HEK293 (cell line): ENCODE measurements around the gene C4orf50.

Experiments used
- CTCF ChIA-PET: fragments of 350-600 bp; formaldehyde crosslinking; extraction: SDS; loops from one replicate; lab custom pipeline; 2021; ENCODE audit warnings: antibody characterized with exemption; lab: Yijun Ruan, JAX
- POLR2A ChIA-PET: fragments of 300-600 bp; formaldehyde crosslinking; extraction: SDS; loops from one replicate; lab custom pipeline; 2020; ENCODE audit warnings: antibody characterized with exemption, inconsistent platforms; lab: Yijun Ruan, JAX
- H3K27ac ChIP-seq: fragments of 200-500 bp; sonication (Bioruptor generic); 2 replicates; pipeline ENCODE4 v1.5.1; 2014; ENCODE audit warnings: low read depth, low read length, control low read depth, inconsistent platforms; ENCODE audit errors: extremely low read depth
- H3K36me3 ChIP-seq, 2 experiments: fragments of 200-500 bp in 1 of 2; sonication (Bioruptor generic) in 1 of 2; 1 replicate in 1 of 2; 2 replicates in 1 of 2; pipeline ENCODE4 v1.5.1; 2014 to 2017; ENCODE audit warnings: inconsistent platforms in 2 of 2, low read length in 2 of 2; ENCODE audit not compliant: control insufficient read depth in 2 of 2, insufficient read depth in 1 of 2
- H3K4me1 ChIP-seq: fragments of 200-500 bp; sonication (Bioruptor generic); 2 replicates; pipeline ENCODE4 v1.5.1; 2014; ENCODE audit warnings: mild to moderate bottlenecking, low read length, inconsistent platforms; ENCODE audit not compliant: control insufficient read depth, insufficient read depth
- H3K4me3 ChIP-seq: 2 replicates; pipeline ENCODE4 v1.5.1; 2011; ENCODE audit warnings: low read depth, mild to moderate bottlenecking, control low read depth, low read length, moderate library complexity
- H3K9me3 ChIP-seq: fragments of 200-500 bp; sonication (Bioruptor generic); 2 replicates; pipeline ENCODE4 v1.5.1; 2014; ENCODE audit warnings: low read depth, low read length, inconsistent platforms; ENCODE audit not compliant: control insufficient read depth, insufficient read depth
- OVOL3 ChIP-seq: fragments of 450-650 bp; formaldehyde crosslinking; IDR thresholded peaks from 2 replicates; pipeline ENCODE4 v1.5.1; 2016; ENCODE audit warnings: missing biosample characterization, missing genetic modification characterization
- SALL2 ChIP-seq: fragments of 450-650 bp; formaldehyde crosslinking; IDR thresholded peaks from 2 replicates; pipeline ENCODE4 v1.5.0; 2017; ENCODE audit warnings: missing biosample characterization, mild to moderate bottlenecking, missing genetic modification characterization, borderline replicate concordance
- ZBTB8A ChIP-seq: fragments of 450-650 bp; formaldehyde crosslinking; IDR thresholded peaks from 2 replicates; pipeline ENCODE4 v1.5.1; 2016; ENCODE audit warnings: missing biosample characterization, missing genetic modification characterization
- ZIC2 ChIP-seq: fragments of 450-650 bp; formaldehyde crosslinking; IDR thresholded peaks from 2 replicates; pipeline ENCODE4 v1.5.1; 2016; ENCODE audit warnings: missing biosample characterization, missing genetic modification characterization
- ZNF121 ChIP-seq: fragments of 450-650 bp; formaldehyde crosslinking; IDR thresholded peaks from 2 replicates; pipeline ENCODE4 v1.5.1; 2016; ENCODE audit warnings: missing biosample characterization, missing genetic modification characterization
- ZNF16 ChIP-seq: fragments of 450-650 bp; formaldehyde crosslinking; IDR thresholded peaks from 2 replicates; pipeline ENCODE4 v1.5.1; 2016; ENCODE audit warnings: low read depth, missing biosample characterization, missing genetic modification characterization
- ZNF214 ChIP-seq: fragments of 450-650 bp; formaldehyde crosslinking; IDR thresholded peaks from 2 replicates; pipeline ENCODE4 v1.5.1; 2017; ENCODE audit warnings: missing biosample characterization, mild to moderate bottlenecking, missing genetic modification characterization, borderline replicate concordance
- ZNF280C ChIP-seq: fragments of 450-650 bp; formaldehyde crosslinking; IDR thresholded peaks from 2 replicates; pipeline ENCODE4 v1.5.1; 2016; ENCODE audit warnings: missing biosample characterization, missing genetic modification characterization
- ZNF341 ChIP-seq: fragments of 450-650 bp; formaldehyde crosslinking; IDR thresholded peaks from 2 replicates; pipeline ENCODE4; 2016; ENCODE audit warnings: low read depth, missing biosample characterization, missing genetic modification characterization
- ZNF37A ChIP-seq: fragments of 450-650 bp; IDR thresholded peaks from 2 replicates; pipeline ENCODE4 v1.5.1; 2018; ENCODE audit warnings: missing biosample characterization, missing genetic modification characterization
- ZNF394 ChIP-seq: fragments of 450-650 bp; formaldehyde crosslinking; IDR thresholded peaks from 2 replicates; pipeline ENCODE4 v1.5.1; 2016; ENCODE audit warnings: missing biosample characterization, missing genetic modification characterization, mild to moderate bottlenecking, moderate library complexity, borderline replicate concordance
- ZNF426 ChIP-seq: fragments of 450-650 bp; formaldehyde crosslinking; IDR thresholded peaks from 2 replicates; pipeline ENCODE4 v1.5.1; 2017; ENCODE audit warnings: missing biosample characterization, missing genetic modification characterization, mild to moderate bottlenecking, inconsistent platforms, moderate library complexity
- ZNF449 ChIP-seq: fragments of 450-650 bp; formaldehyde crosslinking; IDR thresholded peaks from 2 replicates; pipeline ENCODE4 v1.5.1; 2017; ENCODE audit warnings: missing biosample characterization, mild to moderate bottlenecking, missing genetic modification characterization, moderate library complexity
- ZNF514 ChIP-seq: fragments of 450-650 bp; formaldehyde crosslinking; IDR thresholded peaks from 2 replicates; pipeline ENCODE4 v1.5.1; 2016; ENCODE audit warnings: missing biosample characterization, missing genetic modification characterization
- ZNF558 ChIP-seq: fragments of 450-650 bp; formaldehyde crosslinking; IDR thresholded peaks from 2 replicates; pipeline ENCODE4 v1.5.1; 2016; ENCODE audit warnings: missing biosample characterization, missing genetic modification characterization
- ZNF623 ChIP-seq: fragments of 450-650 bp; formaldehyde crosslinking; IDR thresholded peaks from 2 replicates; pipeline ENCODE4 v1.5.1; 2016; ENCODE audit warnings: missing biosample characterization, missing genetic modification characterization
- ZNF792 ChIP-seq: fragments of 450-650 bp; formaldehyde crosslinking; IDR thresholded peaks from 2 replicates; pipeline ENCODE4 v1.5.1; 2016; ENCODE audit warnings: missing biosample characterization, missing genetic modification characterization
- TF ChIP-seq, protein P1 (sequence below): fragments of 450-650 bp; formaldehyde crosslinking; IDR thresholded peaks from 2 replicates; pipeline ENCODE4 v1.5.1; 2016; ENCODE audit warnings: missing biosample characterization, missing genetic modification characterization

Gene C4orf50

DNA sequence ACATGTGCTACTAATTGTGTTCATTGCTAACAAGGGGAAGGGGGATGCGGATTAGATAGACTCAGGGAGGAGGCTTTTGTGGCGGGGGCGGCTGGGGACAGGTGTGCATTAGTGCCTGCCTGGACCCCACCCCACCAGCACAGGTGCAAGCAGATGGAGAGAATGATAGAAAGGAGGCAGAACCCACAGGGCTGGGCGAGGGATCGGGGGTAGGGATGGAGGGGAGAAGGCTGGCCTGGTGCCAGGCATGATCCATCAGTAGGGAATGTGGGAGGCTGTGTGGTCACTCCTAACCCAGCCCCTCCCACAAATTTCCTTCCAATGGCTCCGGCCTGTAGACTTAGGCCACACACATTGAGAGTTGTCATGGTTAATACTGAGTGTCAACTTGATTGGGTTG, 94.9 kb downstream of the C4orf50 start:
- Histone ChIP-seq H3K4me3 (no peak overlapping the region), H3K9me3 (no peaks in the 10 kb centered on the region), H3K4me1 (no peaks in the 10 kb centered on the region), H3K27ac (no peak overlapping the region), H3K36me3 (no peaks in the 10 kb centered on the region)
- no peak for TF ChIP-seq ZNF121 (tag by site-specific recombination)
- ChIA-PET POLR2A (no interaction called here), CTCF (no interaction called here)

GRCh38 chr4:5922556-5922955, 95.7 kb downstream of the C4orf50 start:
- no peaks in the 10 kb centered on the region for H3K9me3 ChIP-seq
- POLR2A ChIA-PET: no interaction called here
- no peaks in the 10 kb centered on the region for H3K36me3 ChIP-seq
- CTCF ChIA-PET: no interaction called here
- no peak overlapping the region for H3K27ac ChIP-seq
- no peak for TF ChIP-seq ZNF280C (tag by site-specific recombination)
- no peak for TF ChIP-seq OVOL3
- no peak for TF ChIP-seq ZNF37A (tag by site-specific recombination)
- no peak for TF ChIP-seq ZNF449 (tag by site-specific recombination)
- no peak for TF ChIP-seq ZNF426 (tag by site-specific recombination)
- TF ChIP-seq ZNF394 (tag by site-specific recombination): no peak
- TF ChIP-seq ZNF514 (tag by site-specific recombination): no peak
- TF ChIP-seq ZBTB8A (tag by site-specific recombination): no peak
- TF ChIP-seq ZNF623: no peak
- TF ChIP-seq ZNF792 (tag by site-specific recombination): no peak
- TF ChIP-seq ZNF16 (tag by site-specific recombination): no peak
- TF ChIP-seq ZNF214 (tag by site-specific recombination): no peak
- TF ChIP-seq ZNF341: no peak
- no peak for TF ChIP-seq ZNF558 (tag by site-specific recombination)
- TF ChIP-seq, all 188 proteins: peak for 0
- H3K4me3 ChIP-seq: no peak overlapping the region
- no peaks in the 10 kb centered on the region for H3K4me1 ChIP-seq

DNA sequence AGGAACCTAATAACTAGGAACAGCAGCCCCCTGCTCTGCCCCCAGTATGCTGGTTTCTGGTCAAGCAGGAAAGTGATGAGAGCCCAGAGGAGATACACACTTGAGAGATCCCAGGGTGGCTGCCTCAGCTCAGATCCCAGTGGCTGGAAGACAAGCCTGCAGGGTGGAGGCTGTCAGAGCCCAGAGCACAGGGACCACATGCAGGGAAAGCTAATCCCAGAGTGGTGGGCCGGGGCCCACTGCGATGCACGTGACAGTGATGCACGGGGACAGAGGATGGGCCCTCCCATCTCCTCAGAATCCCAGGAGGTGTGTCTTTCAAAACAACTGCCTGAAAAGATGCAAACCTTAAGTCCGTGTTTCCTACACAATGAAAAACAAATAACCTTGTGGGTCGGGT, 96.2 kb downstream of the C4orf50 start:
- TF ChIP-seq, protein P1, sequence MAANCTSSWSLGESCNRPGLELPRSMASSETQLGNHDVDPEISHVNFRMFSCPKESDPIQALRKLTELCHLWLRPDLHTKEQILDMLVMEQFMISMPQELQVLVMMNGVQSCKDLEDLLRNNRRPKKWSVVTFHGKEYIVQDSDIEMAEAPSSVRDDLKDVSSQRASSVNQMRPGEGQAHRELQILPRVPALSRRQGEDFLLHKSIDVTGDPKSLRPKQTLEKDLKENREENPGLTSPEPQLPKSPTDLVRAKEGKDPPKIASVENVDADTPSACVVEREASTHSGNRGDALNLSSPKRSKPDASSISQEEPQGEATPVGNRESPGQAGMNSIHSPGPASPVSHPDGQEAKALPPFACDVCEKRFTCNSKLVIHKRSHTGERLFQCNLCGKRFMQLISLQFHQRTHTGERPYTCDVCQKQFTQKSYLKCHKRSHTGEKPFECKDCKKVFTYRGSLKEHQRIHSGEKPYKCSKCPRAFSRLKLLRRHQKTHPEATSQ (tag by site-specific recombination): no peak
- no peak for TF ChIP-seq SALL2 (tag by site-specific recombination)
- TF ChIP-seq ZIC2: 0 out of 2 replicates have a peak, but pooled peaks have one; percentile 9
- H3K4me1 ChIP-seq: no peaks in the 10 kb centered on the region
- CTCF ChIA-PET: no interaction called here
- H3K9me3 ChIP-seq: no peaks in the 10 kb centered on the region
- no peak overlapping the region for H3K4me3 ChIP-seq
- POLR2A ChIA-PET: no interaction called here
- no peaks in the 10 kb centered on the region for H3K36me3 ChIP-seq
- H3K27ac ChIP-seq: no peak overlapping the region
